GM19035 (cell line): Measurements from ENCODE around the gene CDH12.

Experiments used
- ATAC-seq: cut with Tn5 transposase; IDR thresholded peaks from one replicate; pipeline ENCODE4 v1.9.1; 2021; ENCODE audit not compliant: unreplicated experiment

The CDH12 gene

GRCh38 chr5:21858441-21858840 lies 994.7 kb downstream of the CDH12 start:
- ATAC-seq = no peak

- no peak for ATAC-seq
These were observed 996.2 kb downstream of the CDH12 start for GRCh38 chr5:21856987-21857386.

- ATAC-seq = no peak
These were observed 1005.8 kb downstream of the CDH12 start for GRCh38 chr5:21847300-21847699.

GRCh38 chr5:21844960-21845359 lies 1008.2 kb downstream of the CDH12 start:
- no peak for ATAC-seq

GRCh38 chr5:21834863-21835262 lies 1018.3 kb downstream of the CDH12 start:
- no peak for ATAC-seq

GRCh38 chr5:21831145-21831787 lies 1021.9 kb downstream of the CDH12 start:
- ATAC-seq = peak; percentile 82

- no peak for ATAC-seq
These were observed 1026.3 kb downstream of the CDH12 start for GRCh38 chr5:21826884-21827283.

- ATAC-seq = no peak
These were observed 1029.6 kb downstream of the CDH12 start for GRCh38 chr5:21823588-21823987.

GRCh38 chr5:21823076-21823574 lies 1030.0 kb downstream of the CDH12 start:
- ATAC-seq = no peak

- no peak for ATAC-seq
These were observed 1032.6 kb downstream of the CDH12 start for GRCh38 chr5:21820527-21820926.

GRCh38 chr5:21818370-21818720 lies 1034.8 kb downstream of the CDH12 start:
- no peak for ATAC-seq

- no peak for ATAC-seq
These were observed 1035.3 kb downstream of the CDH12 start for GRCh38 chr5:21817668-21818369.

- peak; percentile 56 for ATAC-seq
These were observed 1042.3 kb downstream of the CDH12 start for GRCh38 chr5:21810737-21811316.

- ATAC-seq = no peak
These were observed 1043.5 kb downstream of the CDH12 start for GRCh38 chr5:21809611-21810010.

- ATAC-seq = no peak
These were observed 1045.2 kb downstream of the CDH12 start for GRCh38 chr5:21807953-21808352.

GRCh38 chr5:21806943-21807342 lies 1046.2 kb downstream of the CDH12 start:
- ATAC-seq = no peak

- no peak for ATAC-seq
These were observed 1046.9 kb downstream of the CDH12 start for GRCh38 chr5:21806271-21806670.

- no peak for ATAC-seq
These were observed 1050.2 kb downstream of the CDH12 start for GRCh38 chr5:21802869-21803490.

- no peak for ATAC-seq
These were observed 1051.0 kb downstream of the CDH12 start for GRCh38 chr5:21802100-21802499.

- ATAC-seq = no peak
These were observed 1060.4 kb downstream of the CDH12 start for GRCh38 chr5:21792748-21793147.

- ATAC-seq = no peak
These were observed 1061.8 kb downstream of the CDH12 start for GRCh38 chr5:21791304-21791703.

GRCh38 chr5:21784487-21784886 lies 1068.7 kb downstream of the CDH12 start:
- no peak for ATAC-seq
